ENCODE results near the gene CASZ1.

DNA sequence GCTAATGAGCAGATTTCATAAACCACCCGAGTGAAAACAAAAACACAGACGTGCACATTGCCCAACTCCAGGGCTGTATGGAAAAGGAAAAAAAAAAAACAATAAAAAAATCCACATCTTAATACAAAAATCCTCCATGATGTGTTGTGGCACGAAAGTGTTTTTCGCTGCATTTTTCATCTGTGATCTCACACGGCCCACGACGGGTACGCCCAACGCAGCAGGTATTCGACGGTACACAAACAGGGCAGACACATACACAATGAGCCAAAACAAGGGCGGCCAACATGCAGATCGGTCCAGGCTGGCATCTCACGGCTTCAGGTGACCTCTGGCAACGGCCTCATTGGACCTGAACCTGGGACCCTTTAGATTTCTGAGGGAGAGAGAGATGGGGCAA is 31.1 kb downstream of the CASZ1 start:
- TF ChIP-seq TEAD4 (CRISPR knock-in tag; IDR thresholded peaks at IDR 0.05) (no peak), ATF1 (CRISPR knock-in tag; IDR thresholded peaks at IDR 0.05) (no peak), TP53 (CRISPR knock-in tag; IDR thresholded peaks at IDR 0.05) (no peak)
- TF ChIP-seq, protein P1, sequence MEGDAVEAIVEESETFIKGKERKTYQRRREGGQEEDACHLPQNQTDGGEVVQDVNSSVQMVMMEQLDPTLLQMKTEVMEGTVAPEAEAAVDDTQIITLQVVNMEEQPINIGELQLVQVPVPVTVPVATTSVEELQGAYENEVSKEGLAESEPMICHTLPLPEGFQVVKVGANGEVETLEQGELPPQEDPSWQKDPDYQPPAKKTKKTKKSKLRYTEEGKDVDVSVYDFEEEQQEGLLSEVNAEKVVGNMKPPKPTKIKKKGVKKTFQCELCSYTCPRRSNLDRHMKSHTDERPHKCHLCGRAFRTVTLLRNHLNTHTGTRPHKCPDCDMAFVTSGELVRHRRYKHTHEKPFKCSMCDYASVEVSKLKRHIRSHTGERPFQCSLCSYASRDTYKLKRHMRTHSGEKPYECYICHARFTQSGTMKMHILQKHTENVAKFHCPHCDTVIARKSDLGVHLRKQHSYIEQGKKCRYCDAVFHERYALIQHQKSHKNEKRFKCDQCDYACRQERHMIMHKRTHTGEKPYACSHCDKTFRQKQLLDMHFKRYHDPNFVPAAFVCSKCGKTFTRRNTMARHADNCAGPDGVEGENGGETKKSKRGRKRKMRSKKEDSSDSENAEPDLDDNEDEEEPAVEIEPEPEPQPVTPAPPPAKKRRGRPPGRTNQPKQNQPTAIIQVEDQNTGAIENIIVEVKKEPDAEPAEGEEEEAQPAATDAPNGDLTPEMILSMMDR (IDR thresholded peaks at IDR 0.05): no peak
- TF ChIP-seq, protein P2, sequence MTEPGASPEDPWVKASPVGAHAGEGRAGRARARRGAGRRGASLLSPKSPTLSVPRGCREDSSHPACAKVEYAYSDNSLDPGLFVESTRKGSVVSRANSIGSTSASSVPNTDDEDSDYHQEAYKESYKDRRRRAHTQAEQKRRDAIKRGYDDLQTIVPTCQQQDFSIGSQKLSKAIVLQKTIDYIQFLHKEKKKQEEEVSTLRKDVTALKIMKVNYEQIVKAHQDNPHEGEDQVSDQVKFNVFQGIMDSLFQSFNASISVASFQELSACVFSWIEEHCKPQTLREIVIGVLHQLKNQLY (CRISPR knock-in tag; IDR thresholded peaks at IDR 0.05): no peak

All from WTC11 (cell line).